ENCODE data around the gene CAVIN4.
A peak's percentile ranks its signal among the peaks of the same experiment; 100 is the strongest.

Gene CAVIN4

GRCh38 chr9:100581081-100581480 is 3.2 kb downstream of the CAVIN4 start:
- no peak for TF ChIP-seq POLR2A (IDR thresholded peaks at IDR 0.05; ENCODE audit: low read depth, low read length)
- DNase-seq (ENCODE audit: insufficient read length, low spot score) = no peak
- FAIRE-seq = peak; percentile 27

DNA sequence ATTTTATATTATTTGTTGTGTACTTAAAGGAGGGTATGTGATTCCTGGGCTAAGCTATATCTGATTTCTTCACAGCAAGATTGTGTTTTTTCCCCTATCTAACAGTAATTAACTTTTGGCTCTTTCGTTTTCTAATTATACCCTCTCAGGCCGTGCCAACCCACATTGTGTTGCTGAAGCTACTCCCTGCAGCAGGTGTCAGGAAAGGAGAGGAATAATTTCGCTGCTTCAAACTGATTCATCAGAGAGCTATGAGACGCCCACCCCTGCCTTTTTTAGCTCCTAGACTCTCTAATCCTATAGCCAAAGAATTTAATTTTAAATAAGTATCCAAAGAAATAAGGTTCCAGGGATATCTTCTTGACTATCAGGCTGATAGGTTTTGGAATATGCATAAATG is 3.8 kb downstream of the CAVIN4 start:
- no peak for TF ChIP-seq POLR2A (IDR thresholded peaks at IDR 0.05; ENCODE audit: low read depth, low read length)
- FAIRE-seq (no peak), DNase-seq (ENCODE audit: insufficient read length, low spot score) (no peak)

- FAIRE-seq = no peak
- TF ChIP-seq POLR2A (IDR thresholded peaks at IDR 0.05; ENCODE audit: low read depth, low read length) = no peak
- DNase-seq (ENCODE audit: insufficient read length, low spot score) = no peak
Measured at GRCh38 chr9:100583014-100583802, 5.3 kb downstream of the CAVIN4 start.

DNA sequence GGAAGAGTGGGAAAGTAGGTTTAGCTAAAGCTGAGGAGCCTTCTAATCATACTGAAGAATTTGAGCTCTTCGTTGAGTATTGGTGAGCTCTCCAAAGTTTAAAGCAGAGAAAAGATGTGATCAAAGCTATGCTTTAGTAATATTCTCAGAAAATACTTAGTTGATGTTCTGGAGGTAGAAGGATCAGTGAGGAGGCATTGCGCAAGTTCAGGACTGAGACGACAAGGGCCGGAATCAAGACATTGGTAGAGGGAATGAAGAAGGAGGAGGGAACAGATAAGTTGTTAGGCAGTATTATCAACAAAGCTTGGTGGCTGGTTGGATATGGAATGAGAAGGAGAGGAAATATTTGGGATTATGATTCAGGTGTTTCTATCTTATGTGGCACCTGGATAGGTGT is 7.1 kb downstream of the CAVIN4 start:
- no peak for FAIRE-seq
- TF ChIP-seq POLR2A (IDR thresholded peaks at IDR 0.05; ENCODE audit: low read depth, low read length) = no peak
- no peak for DNase-seq (ENCODE audit: insufficient read length, low spot score)

DNA sequence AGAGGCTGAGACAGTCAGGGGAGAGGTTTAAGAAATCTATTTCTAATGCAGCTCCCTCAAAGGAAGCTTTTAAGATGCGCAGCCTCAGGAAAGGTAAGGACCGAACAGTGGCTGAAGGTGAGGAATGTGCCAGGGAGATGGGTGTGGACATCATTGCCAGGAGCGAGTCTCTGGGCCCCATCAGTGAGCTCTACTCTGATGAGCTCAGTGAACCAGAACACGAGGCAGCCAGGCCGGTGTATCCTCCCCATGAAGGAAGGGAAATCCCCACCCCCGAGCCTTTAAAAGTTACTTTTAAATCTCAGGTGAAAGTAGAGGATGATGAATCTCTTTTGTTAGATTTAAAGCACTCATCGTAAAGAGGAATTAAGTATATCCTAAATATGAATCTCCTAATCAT is 8.2 kb downstream of the CAVIN4 start:
- TF ChIP-seq POLR2A (IDR thresholded peaks at IDR 0.05; ENCODE audit: low read depth, low read length) = no peak
- no peak for DNase-seq (ENCODE audit: insufficient read length, low spot score)
- FAIRE-seq = no peak

DNA sequence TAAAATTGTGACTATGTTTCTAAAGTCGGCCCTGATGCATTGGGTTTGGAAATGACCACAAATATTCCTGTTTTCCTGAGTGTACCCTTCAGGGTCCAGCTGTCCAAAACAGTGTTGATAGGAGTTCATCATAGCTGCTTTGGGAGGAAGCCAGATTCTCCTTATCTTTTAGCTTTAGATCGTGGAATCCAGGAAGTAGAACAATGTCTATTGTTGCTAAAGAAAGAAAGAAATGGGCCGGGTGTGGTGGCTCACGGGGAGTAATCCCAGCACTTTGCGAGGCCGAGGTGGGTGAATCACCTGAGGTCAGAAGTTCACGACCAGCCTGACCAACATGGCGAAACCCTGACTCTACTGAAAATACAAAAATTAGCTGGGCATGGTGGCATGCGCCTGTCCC is 9.5 kb downstream of the CAVIN4 start:
- FAIRE-seq (peak; percentile 84), DNase-seq (ENCODE audit: insufficient read length, low spot score) (peak; percentile 27)
- TF ChIP-seq POLR2A (IDR thresholded peaks at IDR 0.05; ENCODE audit: low read depth, low read length) = no peak

GRCh38 chr9:100589582-100589981 is 11.7 kb downstream of the CAVIN4 start:
- TF ChIP-seq POLR2A (IDR thresholded peaks at IDR 0.05; ENCODE audit: low read depth, low read length) = no peak
- no peak for DNase-seq (ENCODE audit: insufficient read length, low spot score)
- FAIRE-seq = peak; percentile 86

DNA sequence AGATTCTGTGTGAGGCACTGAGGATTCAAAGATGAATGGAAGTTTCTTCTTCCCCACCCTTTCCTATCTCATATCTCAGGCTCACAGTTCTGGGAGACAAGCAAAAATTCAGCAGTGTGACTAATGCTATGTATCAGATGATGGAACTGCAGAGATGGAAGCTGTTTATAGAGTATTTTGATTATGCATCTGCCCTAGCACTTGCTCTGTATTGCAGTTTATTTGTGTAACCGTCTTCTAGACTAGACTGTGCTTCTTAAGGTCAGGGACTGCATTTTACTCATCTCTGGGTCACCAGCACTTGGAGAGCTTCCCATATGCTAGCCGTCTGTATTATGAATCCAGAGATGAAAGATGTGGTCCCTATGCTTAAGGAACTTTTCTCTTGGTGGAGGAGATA is 12.6 kb downstream of the CAVIN4 start:
- FAIRE-seq (peak; percentile 67), DNase-seq (ENCODE audit: insufficient read length, low spot score) (peak; percentile 34)
- TF ChIP-seq POLR2A (IDR thresholded peaks at IDR 0.05; ENCODE audit: low read depth, low read length) = no peak

GRCh38 chr9:100591139-100591538 is 13.3 kb downstream of the CAVIN4 start:
- TF ChIP-seq POLR2A (IDR thresholded peaks at IDR 0.05; ENCODE audit: low read depth, low read length) = no peak
- DNase-seq (ENCODE audit: insufficient read length, low spot score) (no peak), FAIRE-seq (no peak)

- FAIRE-seq (no peak), DNase-seq (ENCODE audit: insufficient read length, low spot score) (no peak)
- TF ChIP-seq POLR2A (IDR thresholded peaks at IDR 0.05; ENCODE audit: low read depth, low read length) = no peak
Measured at GRCh38 chr9:100591639-100592412, 13.9 kb downstream of the CAVIN4 start.

GRCh38 chr9:100595391-100596199 is 17.7 kb downstream of the CAVIN4 start:
- no peak for TF ChIP-seq POLR2A (IDR thresholded peaks at IDR 0.05; ENCODE audit: low read depth, low read length)
- FAIRE-seq (peak; percentile 84), DNase-seq (ENCODE audit: insufficient read length, low spot score) (peak; percentile 32)

GRCh38 chr9:100597236-100597635 is 19.4 kb downstream of the CAVIN4 start:
- DNase-seq (ENCODE audit: insufficient read length, low spot score) (no peak), FAIRE-seq (no peak)
- TF ChIP-seq POLR2A (IDR thresholded peaks at IDR 0.05; ENCODE audit: low read depth, low read length) = no peak

DNA sequence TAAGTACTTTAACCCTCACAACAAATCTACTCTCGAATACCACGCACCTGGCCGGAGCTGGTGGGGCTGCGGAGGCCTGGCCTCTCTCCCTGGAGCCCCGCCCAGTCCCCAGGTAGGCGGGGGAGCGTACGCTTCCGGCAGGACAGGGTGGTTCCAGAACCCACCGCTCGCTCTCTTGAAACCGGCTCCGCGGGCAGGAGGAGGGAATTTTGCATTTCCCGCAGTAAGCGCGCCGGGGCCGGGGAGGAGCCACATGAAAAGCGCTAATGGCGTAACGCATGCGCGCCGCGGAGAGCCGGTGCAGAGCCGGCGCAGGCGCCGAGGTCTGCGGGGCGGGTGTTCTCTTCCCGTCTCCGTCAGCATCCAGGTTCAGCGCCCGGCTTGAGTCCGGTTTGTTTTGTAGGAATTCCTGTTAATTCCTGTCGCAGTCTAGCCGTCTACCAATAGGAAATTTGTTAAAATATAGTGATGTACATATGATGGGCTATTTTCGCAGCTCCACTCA is 20.8 kb downstream of the CAVIN4 start:
- DNase-seq (ENCODE audit: insufficient read length, low spot score) = peak; percentile 85
- peak; percentile 55 for FAIRE-seq
- peak; percentile 49; the same call in 1 of the 2 replicates for TF ChIP-seq POLR2A (IDR thresholded peaks at IDR 0.05; ENCODE audit: low read depth, low read length)
